ENCODE data around the gene CHRM1.

The CHRM1 gene

DNA sequence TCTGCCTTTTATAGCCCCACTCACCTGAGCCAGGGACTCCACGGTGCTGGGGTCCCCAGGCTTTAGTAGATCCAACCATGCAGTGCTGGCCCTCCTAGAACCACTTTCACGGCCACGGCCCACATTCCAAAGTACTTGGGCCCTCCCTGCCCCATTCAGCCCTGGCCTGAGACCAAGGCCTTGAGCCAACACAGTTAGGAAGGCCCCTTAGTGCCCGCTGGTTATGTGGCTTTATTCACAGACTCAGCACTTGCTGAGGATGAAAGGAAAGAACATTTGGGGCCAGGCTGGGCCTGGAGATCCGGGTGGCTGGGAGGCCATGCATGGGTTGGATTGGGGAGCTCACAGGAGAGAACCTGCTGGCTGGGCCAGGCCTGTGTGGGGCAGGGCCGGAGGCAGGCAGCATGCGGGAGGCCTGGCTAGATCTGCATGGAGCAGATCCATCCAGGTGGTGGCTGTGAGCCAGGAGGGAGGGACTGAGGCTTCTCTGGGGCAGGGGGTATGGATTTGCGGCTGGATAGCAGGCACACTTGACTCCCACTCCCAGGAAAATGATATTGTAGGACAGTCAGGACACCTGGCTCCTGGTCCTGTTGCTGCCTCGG is 12.6 kb downstream of the CHRM1 start:
- peak in 11 of 58 donors; percentile 9 to 55 (median 27) for DNase-seq

DNA sequence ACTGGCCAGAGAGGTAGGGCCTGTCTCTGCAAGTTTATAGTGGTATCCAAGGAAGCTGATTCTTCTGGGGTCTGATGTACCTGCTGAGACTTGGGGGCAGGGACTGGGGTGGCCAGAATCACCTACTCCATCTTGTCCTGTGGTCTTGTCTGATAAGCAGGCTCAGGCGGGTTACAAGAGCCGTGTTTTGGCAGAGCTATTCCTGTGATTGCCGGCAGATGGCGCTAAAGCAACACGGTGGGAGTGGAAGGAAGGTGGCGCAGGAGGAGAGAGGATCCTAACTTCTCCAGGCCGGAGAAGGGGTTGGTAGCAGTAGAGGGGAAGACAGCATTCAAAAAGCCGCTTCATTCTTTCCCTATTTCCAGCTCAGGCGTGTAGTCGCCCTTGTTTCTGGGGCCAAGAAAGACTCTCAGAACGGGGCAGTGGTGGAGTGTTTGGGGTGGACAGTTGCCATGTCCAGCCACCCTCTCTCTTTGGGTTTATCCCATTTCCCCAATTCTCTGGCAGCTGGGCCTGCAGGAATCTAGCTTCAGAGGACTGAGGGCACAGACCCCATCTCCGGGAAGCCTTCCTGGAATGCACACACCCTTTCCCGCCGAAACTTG is 15.1 kb downstream of the CHRM1 start:
- peak; percentile 23 to 90 (median 72) for DNase-seq

DNA sequence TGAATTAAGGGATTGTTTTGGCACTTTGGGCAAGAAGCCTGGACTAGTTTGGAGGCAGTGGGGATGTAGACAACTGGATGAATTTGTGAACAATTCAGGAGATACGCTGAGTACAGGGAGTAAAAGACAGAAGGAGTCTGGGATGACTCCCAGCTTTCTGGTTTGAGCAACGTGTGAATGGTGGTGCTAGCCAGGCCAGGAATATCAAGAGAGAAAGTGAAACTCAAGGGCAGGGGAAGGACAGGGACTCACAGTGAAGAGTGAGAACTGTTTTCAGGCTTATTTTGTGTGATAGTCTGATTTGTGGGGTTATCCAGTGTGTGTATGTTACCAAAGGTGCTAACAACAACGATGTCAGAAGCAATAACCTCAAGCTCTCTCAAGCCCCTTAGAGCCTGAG is 15.9 kb downstream of the CHRM1 start:
- peak in 4 of 58 donors; percentile 18 to 55 (median 48) for DNase-seq

DNA sequence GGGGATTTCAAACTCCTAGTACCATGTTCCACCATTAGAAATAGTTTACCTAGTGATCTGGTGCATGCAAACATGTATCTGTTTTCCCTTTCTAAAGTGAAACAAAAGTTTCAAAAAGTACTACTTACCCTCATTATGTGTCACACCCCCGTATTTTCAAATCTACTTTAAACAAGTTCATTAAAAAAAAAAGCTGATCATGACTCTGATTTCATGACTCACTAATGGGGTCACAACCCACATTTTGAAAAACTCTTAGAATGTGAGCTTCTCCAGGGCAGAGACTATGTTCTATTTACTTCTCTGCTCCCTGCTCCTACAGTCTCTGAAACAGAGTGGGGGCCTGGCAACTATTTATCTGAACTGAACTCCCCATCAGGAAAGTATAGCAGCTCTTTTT is 18.2 kb downstream of the CHRM1 start:
- DNase-seq: no peak

DNA sequence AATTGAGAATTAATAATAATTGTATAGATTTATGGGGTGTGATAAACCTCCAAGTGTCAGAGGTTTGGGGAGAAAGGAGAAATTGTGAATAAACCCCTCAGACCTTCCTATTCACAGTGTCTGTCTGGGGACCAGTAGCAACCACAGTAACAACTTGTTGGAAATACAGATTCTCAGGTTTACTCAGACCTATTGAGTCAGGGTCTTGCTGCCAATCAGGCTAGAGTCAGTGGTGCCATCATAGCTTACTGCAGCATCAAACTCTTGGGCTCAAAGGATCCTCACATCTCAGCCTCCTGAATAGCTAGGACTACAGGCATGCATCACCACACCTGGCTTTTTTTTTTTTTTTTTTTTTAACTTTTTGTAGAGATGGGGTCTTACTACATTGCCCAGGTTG is 23.1 kb downstream of the CHRM1 start:
- no peak for DNase-seq

DNA sequence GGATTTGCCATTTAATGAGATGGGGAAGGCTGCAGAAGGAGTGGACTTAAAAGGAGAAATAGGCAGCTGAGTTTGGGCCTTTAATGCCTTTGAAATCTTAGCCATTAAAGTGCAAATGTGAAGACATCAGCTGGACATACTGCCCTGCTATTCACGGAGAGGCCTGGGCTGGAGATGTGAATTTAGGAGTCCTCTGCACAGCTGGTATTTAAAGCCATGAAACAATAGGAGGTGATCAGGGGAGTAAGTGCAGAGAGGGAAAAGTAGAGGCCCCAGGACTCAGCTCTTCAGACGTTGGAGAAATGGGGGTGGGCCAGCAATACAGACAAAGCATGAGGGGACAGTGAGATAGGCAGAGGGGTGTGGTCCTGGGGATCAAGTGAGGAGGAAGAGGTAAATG is 23.9 kb downstream of the CHRM1 start:
- DNase-seq: no peak

DNA sequence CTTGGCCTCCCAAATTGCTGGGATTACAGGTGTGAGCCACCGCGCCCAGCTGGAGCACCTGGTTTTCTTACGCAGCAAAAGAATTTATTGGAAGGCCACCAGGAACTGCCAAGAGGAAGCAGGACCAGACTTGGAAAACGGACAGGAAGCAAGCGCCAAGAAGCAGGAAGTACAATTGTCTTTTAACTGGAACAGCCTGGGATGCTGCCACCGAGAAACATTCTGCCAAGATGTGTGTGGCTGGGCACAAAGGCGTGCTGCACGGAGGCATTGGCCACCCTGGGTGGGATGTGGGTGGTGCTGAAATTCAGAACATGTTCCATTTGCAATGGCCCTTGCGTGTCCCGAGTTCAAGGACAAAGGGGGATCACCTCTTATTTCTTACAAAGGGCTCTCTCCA is 25.1 kb downstream of the CHRM1 start:
- DNase-seq: peak in 24 of 58 donors; percentile 6 to 73 (median 39)

DNA sequence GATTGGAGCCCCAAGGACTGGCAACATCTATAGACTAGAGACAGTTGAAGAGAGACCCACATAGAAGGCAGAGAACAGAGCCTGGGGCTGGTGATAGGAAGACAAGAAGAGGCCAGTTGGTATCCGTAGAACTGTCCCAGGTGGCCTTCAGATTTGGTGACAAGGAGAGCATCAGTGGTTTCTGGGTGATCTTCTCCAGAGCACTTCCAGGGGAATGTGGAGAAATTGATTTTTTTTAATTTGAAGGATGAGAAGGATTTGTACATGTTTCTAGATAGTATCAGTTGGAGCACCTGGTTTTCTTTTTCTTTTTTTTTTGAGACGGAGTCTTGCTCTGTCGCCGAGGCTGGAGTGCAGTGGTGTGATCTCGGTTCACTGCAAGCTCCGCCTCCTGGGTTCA is 25.7 kb downstream of the CHRM1 start:
- DNase-seq: no peak

DNA sequence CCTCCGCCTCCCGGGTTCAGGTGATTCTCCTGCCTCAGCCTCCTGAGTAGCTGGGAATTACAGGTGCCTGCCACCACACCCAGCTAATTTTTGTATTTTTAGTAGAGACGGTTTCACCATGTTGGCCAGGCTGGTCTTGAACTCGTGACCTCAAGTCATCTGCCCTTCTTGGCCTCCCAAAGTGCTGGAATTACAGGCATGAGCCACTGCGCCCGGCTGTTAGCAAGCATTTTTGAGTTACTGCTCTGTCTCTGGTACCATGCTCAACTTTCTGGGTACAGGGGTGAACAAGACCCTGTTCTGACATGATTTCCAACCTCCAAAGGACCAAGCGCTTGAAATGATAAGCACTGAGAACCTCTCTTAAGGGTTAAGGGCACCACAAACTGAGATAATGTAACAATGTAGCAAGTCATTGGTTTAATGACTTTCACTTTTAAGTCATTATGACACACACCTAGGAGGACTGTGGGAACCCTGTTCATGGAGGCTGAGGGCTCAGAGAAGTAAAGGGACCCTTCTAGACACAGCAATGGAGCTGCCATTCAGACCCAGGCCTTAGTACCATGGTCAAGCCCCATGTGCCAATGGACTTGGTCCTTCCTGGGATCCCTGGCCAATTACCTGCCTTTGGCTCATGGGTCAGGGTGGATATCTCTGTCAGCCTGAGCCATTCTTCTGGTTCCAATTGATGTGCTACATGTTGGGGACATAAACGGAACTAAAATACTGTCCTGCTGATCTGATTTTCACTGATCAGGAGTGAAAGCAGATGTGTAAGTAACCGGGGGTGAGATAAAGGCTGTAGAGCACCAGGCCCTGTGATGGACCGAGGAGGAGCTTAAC is 28.9 kb downstream of the CHRM1 start:
- DNase-seq: no peak

DNA sequence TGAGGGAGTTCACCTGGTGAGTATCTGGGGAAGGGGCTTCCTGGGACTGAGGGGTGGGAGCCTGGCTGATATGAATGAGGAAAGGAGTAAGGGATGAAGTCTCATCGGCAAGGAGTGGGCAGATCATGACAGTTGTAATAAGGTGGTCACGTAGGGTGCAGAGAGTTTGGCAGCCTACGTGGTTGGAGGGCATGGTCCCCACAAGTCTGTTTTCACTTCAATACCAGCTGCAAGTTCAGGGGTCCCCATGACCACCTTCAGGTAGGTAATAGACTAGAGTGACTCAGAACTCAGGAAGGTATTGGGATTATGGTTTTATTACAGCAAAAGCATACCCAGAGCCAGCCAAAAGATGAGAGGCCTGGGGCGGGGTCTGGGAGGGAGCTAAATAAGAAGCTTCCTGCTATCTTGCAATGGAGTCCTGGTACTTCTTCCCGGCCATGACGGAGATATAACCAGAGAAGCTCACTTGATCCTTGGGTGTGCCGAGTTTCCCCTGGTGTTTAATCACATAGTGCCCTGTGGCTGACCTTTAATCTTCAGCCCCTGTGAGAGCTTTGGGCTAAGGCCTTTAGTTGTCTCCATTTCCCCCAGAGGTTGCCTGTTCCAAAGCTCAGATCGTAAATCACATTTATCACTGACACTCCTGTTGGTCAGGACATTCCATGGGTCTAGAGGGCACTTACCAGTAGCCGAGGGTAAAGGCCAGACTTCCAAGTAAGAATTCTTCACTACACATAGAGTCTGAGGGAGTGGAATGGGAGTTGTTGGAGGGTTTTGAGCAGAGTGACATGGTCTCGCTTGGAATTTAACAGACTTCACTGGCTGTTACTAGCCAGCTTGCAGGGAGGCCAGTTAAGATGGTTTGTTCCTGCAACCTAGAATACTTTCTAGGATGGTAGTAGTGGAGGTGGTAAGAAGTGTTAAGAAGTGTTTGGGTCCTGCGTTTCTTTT is 31.4 kb downstream of the CHRM1 start:
- no peak for DNase-seq

DNA sequence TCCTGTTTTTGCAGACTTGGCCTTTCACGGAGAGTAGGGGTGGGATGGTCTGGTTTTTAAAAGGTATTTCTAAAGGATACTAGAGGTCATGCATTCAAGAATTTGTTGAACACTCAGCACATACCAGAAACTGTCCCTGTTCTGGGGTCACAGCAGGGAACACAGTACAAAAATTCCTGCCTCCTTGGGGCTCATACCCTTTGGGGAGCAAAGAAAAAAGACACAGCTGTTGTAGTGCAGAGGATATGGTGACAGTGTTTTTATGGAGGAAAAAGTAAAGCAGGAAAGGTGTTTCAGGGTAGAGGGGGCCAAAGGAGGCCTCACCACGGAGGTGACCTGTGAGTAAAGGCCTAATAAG is 32.1 kb downstream of the CHRM1 start:
- DNase-seq: no peak

DNA sequence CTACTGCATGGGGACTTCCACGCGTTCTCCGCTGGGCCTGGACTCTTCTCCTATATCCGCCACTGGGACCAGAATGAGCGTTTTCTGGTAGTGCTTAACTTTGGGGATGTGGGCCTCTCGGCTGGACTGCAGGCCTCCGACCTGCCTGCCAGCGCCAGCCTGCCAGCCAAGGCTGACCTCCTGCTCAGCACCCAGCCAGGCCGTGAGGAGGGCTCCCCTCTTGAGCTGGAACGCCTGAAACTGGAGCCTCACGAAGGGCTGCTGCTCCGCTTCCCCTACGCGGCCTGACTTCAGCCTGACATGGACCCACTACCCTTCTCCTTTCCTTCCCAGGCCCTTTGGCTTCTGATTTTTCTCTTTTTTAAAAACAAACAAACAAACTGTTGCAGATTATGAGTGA is 32.8 kb downstream of the CHRM1 start:
- DNase-seq: no peak

DNA sequence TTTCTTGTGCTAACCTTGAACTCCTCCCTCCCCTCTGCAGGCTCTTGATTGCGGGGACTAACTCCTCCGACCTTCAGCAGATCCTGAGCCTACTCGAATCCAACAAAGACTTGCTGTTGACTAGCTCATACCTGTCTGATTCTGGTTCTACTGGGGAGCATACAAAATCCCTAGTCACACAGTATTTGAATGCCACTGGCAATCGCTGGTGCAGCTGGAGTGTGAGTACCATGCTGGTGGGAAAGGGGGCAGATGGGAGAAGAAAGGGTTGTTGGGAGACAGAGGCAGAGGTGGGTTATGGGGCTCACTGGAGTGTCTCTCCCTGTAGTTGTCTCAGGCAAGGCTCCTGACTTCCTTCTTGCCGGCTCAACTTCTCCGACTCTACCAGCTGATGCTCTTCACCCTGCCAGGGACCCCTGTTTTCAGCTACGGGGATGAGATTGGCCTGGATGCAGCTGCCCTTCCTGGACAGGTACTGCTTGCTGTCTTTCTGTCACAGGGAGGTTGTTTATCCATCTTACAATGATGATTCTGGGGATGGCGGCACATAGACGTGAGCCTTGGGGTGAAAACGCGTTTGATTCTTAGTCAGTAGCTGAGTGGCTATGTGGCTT is 35.9 kb downstream of the CHRM1 start:
- DNase-seq: no peak

DNA sequence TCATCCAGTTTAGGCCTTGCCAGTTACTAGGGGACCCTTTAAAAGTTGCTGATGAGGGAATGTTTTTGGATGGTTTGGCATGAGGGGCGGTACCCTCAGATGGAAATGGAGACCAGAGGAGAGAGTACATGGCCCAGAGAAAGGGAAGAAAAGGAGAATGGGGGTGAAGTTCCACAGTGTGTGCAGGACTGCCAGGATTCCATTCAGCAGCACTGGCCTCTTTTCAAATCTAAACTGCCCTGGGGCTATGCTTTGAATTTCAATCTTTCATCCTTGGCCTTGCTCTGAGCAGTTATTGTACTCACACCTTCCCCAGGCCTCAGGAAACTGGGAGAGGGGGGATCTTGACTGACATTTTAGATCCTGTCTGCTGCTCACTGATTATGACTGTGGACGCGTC is 37.5 kb downstream of the CHRM1 start:
- DNase-seq: peak in 23 of 58 donors; percentile 3 to 72 (median 28)

DNA sequence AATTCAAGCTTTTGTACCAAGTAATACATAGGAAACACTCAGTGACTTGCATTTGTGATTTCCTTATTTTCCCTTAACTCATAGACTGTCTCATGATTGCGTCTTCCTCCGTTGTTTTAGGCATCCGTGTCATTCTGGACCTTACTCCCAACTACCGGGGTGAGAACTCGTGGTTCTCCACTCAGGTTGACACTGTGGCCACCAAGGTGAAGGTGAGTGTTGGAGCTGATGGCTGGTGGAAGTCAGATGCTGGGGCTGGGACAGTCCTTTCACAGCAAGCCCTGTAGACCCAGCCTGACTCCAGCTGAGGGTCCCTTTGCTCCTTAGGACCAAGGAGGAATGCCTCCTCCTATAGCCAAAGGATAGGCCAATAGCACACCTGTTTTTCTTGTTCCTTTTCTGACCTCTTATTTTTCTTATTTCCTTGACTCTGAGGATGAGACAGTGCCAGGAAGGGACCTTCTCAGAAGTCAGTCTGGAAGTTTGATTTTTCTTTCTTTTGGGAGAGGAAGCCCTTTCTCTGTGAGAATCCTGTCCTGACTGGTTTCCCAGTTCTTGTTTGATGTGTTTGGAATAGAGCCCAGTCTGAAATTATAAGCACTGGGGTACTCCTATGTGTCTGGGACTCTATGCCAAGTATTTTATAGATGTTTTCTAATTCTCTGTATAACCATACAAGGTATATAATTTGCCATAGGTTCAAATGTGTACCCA is 38.2 kb downstream of the CHRM1 start:
- no peak for DNase-seq

DNA sequence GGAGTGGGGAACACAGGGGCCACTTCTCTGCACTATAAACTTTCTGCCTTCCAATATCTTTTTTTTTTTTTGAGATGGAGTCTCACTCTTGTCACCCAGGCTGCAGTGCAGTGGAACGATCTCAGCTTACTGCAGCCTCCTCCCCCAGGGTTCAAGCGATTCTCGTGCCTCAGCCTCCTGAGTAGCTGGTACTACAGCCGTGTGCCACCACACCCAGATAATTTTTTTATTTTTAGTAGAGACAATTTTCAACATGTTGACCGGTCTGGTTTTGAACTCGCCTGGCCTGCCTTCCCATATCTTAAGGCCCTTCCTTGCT is 38.8 kb downstream of the CHRM1 start:
- no peak for DNase-seq

DNA sequence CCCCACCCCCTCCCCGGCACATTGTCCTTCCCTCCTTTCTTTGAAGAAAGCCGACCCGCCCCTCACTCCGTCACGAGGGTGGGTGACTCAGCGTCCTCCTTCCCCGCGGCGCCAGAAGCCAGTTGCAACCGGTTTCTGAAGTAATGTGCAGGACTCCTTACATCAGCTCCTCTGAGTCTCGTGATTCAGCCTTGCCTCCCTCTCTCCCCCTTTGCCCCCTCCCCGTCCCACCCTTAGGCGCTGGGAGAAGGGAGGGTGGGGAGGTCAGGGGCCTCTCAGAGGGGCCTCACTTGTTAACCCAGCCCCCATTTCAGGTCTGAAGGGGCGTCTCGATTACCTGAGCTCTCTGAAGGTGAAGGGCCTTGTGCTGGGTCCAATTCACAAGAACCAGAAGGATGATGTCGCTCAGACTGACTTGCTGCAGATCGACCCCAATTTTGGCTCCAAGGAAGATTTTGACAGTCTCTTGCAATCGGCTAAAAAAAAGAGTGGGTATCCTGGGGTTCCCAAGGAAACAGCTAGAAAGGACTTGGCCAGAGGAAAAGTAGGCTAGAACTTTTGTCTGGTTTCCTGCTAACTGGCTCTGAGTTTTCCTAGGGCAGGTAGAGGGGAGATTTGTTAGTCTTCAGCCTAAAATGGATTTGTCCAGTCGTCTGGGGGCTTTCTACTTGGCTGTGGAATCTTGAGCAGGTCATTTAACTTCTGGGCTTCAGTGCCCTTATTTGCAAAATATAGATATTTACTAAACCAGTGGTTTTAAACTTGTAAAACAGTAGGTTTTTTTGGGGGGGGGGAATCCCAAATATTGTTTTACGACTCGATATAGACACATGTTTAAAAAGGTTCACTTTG is 39.4 kb downstream of the CHRM1 start:
- peak in 57 of 58 donors; percentile 56 to 95 (median 86) for DNase-seq

DNA sequence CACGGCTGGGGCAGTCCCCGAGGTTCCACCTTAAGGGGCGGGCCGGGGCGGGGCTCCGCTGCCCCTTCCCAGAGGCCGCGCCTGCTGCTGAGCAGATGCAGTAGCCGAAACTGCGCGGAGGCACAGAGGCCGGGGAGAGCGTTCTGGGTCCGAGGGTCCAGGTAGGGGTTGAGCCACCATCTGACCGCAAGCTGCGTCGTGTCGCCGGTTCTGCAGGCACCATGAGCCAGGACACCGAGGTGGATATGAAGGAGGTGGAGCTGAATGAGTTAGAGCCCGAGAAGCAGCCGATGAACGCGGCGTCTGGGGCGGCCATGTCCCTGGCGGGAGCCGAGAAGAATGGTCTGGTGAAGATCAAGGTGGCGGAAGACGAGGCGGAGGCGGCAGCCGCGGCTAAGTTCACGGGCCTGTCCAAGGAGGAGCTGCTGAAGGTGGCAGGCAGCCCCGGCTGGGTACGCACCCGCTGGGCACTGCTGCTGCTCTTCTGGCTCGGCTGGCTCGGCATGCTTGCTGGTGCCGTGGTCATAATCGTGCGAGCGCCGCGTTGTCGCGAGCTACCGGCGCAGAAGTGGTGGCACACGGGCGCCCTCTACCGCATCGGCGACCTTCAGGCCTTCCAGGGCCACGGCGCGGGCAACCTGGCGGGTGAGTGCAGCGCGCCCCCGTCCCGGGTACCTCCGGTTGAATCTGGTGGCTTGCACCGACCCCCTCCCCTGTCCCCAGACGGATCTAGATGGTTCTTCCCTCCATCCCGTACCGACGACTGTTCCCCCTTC is 40.2 kb downstream of the CHRM1 start, which contains the start of gene SLC3A2:
SLC3A2 (plus strand) TSS at position 94 of the 776 bp plus-strand sequence; CDS start at position 222, 128 bp downstream.
- peak in 57 of 58 donors; percentile 56 to 95 (median 86) for DNase-seq

All from anterior cingulate cortex (tissue), 58 donors.